ENCODE measurements around the gene PLEKHG3.

The PLEKHG3 gene

GRCh38 chr14:64659366-64659765 lies 44.9 kb upstream of the PLEKHG3 start:
- H3K9ac ChIP-seq = no peak overlapping the region
- H3K27ac ChIP-seq = no peak overlapping the region
- no peaks in the 10 kb centered on the region for H3K9me3 ChIP-seq (ENCODE audit: control insufficient read depth, low read length)
- H3K4me2 ChIP-seq (ENCODE audit: low read length) = no peak overlapping the region
- no peaks in the 10 kb centered on the region for H3K79me2 ChIP-seq
- H3K27me3 ChIP-seq (ENCODE audit: control insufficient read depth, insufficient read depth, low read length) = no peaks in the 10 kb centered on the region
- no peak overlapping the region for H2AFZ ChIP-seq
- no peaks in the 10 kb centered on the region for H3K36me3 ChIP-seq (ENCODE audit: control insufficient read depth, insufficient read depth, low read length)
- no peak for TF ChIP-seq CTCF (IDR thresholded peaks at IDR 0.05)
- no peak overlapping the region for H3K4me3 ChIP-seq (ENCODE audit: low read depth, low read length)
- no peaks in the 10 kb centered on the region for H3K4me1 ChIP-seq

- Histone ChIP-seq H3K4me3 (ENCODE audit: low read depth, low read length) (no peak overlapping the region), H3K27ac (no peak overlapping the region), H3K4me2 (ENCODE audit: low read length) (no peak overlapping the region), H3K27me3 (ENCODE audit: control insufficient read depth, insufficient read depth, low read length) (no peaks in the 10 kb centered on the region), H3K9me3 (ENCODE audit: control insufficient read depth, low read length) (no peaks in the 10 kb centered on the region), H3K79me2 (no peaks in the 10 kb centered on the region), H3K36me3 (ENCODE audit: control insufficient read depth, insufficient read depth, low read length) (no peaks in the 10 kb centered on the region), H3K9ac (no peak overlapping the region), H3K4me1 (no peaks in the 10 kb centered on the region), H2AFZ (no peak overlapping the region)
- TF ChIP-seq CTCF (IDR thresholded peaks at IDR 0.05) = no peak
These were observed 41.0 kb upstream of the PLEKHG3 start for GRCh38 chr14:64663174-64663573.

GRCh38 chr14:64671591-64671990 lies 32.6 kb upstream of the PLEKHG3 start:
- Histone ChIP-seq H3K27ac (no peak overlapping the region), H3K79me2 (no peaks in the 10 kb centered on the region), H3K9ac (no peak overlapping the region), H3K36me3 (ENCODE audit: control insufficient read depth, insufficient read depth, low read length) (no peaks in the 10 kb centered on the region), H3K4me2 (ENCODE audit: low read length) (no peak overlapping the region), H3K9me3 (ENCODE audit: control insufficient read depth, low read length) (no peaks in the 10 kb centered on the region), H3K4me3 (ENCODE audit: low read depth, low read length) (no peak overlapping the region), H2AFZ (no peak overlapping the region), H3K27me3 (ENCODE audit: control insufficient read depth, insufficient read depth, low read length) (no peaks in the 10 kb centered on the region), H3K4me1 (no peaks in the 10 kb centered on the region)
- peak; percentile 82 for TF ChIP-seq CTCF (IDR thresholded peaks at IDR 0.05)

GRCh38 chr14:64673316-64673715 lies 30.9 kb upstream of the PLEKHG3 start:
- H3K4me2 ChIP-seq (ENCODE audit: low read length) = no peak overlapping the region
- no peak for TF ChIP-seq CTCF (IDR thresholded peaks at IDR 0.05)
- no peak overlapping the region for H3K9ac ChIP-seq
- H3K27ac ChIP-seq = no peak overlapping the region
- H3K79me2 ChIP-seq = no peaks in the 10 kb centered on the region
- no peaks in the 10 kb centered on the region for H3K9me3 ChIP-seq (ENCODE audit: control insufficient read depth, low read length)
- H3K4me3 ChIP-seq (ENCODE audit: low read depth, low read length) = no peak overlapping the region
- H3K36me3 ChIP-seq (ENCODE audit: control insufficient read depth, insufficient read depth, low read length) = no peaks in the 10 kb centered on the region
- no peaks in the 10 kb centered on the region for H3K27me3 ChIP-seq (ENCODE audit: control insufficient read depth, insufficient read depth, low read length)
- no peak overlapping the region for H2AFZ ChIP-seq
- H3K4me1 ChIP-seq = no peaks in the 10 kb centered on the region

GRCh38 chr14:64673748-64674147 lies 30.5 kb upstream of the PLEKHG3 start:
- Histone ChIP-seq H3K27ac (no peak overlapping the region), H3K4me3 (ENCODE audit: low read depth, low read length) (no peak overlapping the region), H3K79me2 (no peaks in the 10 kb centered on the region), H3K4me1 (no peaks in the 10 kb centered on the region), H2AFZ (no peak overlapping the region), H3K4me2 (ENCODE audit: low read length) (no peak overlapping the region), H3K27me3 (ENCODE audit: control insufficient read depth, insufficient read depth, low read length) (no peaks in the 10 kb centered on the region), H3K9ac (no peak overlapping the region), H3K36me3 (ENCODE audit: control insufficient read depth, insufficient read depth, low read length) (no peaks in the 10 kb centered on the region), H3K9me3 (ENCODE audit: control insufficient read depth, low read length) (no peaks in the 10 kb centered on the region)
- TF ChIP-seq CTCF (IDR thresholded peaks at IDR 0.05) = no peak

Data from parathyroid adenoma (tissue), 2 donors.